ENCODE measurements around the gene MTCL1.

MTCL1 gene

GRCh38 chr18:8781671-8782070 lies 76.3 kb downstream of the MTCL1 start:
- no peak for DNase-seq (ENCODE audit: low spot score)
- no peak for TF ChIP-seq CTCF (IDR thresholded peaks at IDR 0.05; ENCODE audit: extremely low read depth, missing control alignments)

DNA sequence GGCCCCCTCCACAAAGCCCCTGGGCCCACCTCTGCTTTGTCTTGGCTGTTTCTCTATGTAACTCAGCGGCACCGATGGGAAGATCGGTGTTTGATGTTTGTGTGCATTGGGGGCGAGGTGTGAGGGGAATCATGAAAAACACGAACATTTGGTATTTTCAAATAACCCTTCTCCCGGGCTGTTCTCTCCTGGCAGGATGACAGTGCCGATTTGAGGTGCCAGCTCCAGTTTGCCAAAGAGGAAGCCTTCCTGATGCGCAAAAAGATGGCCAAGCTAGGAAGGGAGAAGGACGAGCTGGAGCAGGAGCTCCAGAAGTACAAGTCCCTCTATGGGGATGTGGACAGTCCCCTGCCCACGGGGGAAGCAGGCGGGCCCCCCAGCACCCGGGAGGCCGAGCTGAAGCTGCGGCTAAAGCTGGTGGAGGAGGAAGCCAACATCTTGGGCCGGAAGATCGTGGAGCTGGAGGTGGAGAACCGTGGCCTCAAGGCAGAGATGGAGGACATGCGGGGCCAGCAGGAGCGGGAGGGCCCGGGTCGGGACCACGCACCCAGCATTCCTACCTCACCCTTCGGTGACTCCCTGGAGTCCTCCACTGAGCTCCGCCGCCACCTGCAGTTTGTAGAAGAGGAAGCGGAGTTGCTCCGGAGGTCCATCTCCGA lies 78.1 kb downstream of the MTCL1 start:
- TF ChIP-seq CTCF (IDR thresholded peaks at IDR 0.05; ENCODE audit: extremely low read depth, missing control alignments), result no peak
- no peak for DNase-seq (ENCODE audit: low spot score)

DNA sequence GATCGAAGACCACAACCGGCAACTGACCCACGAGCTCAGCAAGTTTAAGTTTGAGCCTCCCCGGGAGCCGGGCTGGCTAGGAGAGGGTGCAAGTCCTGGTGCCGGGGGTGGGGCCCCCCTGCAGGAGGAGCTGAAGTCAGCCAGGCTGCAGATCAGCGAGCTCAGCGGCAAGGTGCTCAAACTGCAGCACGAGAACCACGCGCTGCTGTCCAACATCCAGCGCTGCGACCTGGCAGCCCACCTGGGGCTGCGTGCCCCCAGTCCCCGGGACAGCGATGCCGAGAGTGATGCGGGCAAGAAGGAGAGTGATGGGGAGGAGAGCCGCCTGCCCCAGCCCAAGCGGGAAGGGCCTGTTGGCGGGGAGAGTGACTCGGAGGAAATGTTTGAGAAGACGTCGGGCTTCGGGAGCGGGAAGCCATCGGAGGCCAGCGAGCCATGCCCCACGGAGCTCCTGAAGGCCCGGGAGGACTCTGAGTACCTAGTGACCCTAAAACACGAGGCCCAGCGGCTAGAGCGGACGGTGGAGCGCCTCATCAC lies 78.7 kb downstream of the MTCL1 start:
- no peak for TF ChIP-seq CTCF (IDR thresholded peaks at IDR 0.05; ENCODE audit: extremely low read depth, missing control alignments)

GRCh38 chr18:8785261-8785660 lies 79.9 kb downstream of the MTCL1 start:
- TF ChIP-seq CTCF (IDR thresholded peaks at IDR 0.05; ENCODE audit: extremely low read depth, missing control alignments), result no peak
- DNase-seq (ENCODE audit: low spot score), result no peak

More for the DNA sequence above, 78.7 kb downstream of the MTCL1 start:
- DNase-seq (ENCODE audit: low spot score), result no peak

- TF ChIP-seq CTCF (IDR thresholded peaks at IDR 0.05; ENCODE audit: extremely low read depth, missing control alignments), result no peak
- no peak for DNase-seq (ENCODE audit: low spot score)
Observed at GRCh38 chr18:8785855-8786482, 80.6 kb downstream of the MTCL1 start.

- no peak for TF ChIP-seq CTCF (IDR thresholded peaks at IDR 0.05; ENCODE audit: extremely low read depth, missing control alignments)
- no peak for DNase-seq (ENCODE audit: low spot score)
Observed at GRCh38 chr18:8786483-8787370, 81.4 kb downstream of the MTCL1 start.

- DNase-seq (ENCODE audit: low spot score), result no peak
- no peak for TF ChIP-seq CTCF (IDR thresholded peaks at IDR 0.05; ENCODE audit: extremely low read depth, missing control alignments)
Observed at GRCh38 chr18:8787371-8787670, 82.0 kb downstream of the MTCL1 start.
